T-helper 2 cell (primary cell): ENCODE results near the gene NDUFS6.

Experiments used
- DNase-seq, 5 experiments: peaks; one replicate each; pipeline versions ENCODE4 v3.0.0 to v3.0.0-alpha.2; 2012 to 2022

NDUFS6 gene

DNA sequence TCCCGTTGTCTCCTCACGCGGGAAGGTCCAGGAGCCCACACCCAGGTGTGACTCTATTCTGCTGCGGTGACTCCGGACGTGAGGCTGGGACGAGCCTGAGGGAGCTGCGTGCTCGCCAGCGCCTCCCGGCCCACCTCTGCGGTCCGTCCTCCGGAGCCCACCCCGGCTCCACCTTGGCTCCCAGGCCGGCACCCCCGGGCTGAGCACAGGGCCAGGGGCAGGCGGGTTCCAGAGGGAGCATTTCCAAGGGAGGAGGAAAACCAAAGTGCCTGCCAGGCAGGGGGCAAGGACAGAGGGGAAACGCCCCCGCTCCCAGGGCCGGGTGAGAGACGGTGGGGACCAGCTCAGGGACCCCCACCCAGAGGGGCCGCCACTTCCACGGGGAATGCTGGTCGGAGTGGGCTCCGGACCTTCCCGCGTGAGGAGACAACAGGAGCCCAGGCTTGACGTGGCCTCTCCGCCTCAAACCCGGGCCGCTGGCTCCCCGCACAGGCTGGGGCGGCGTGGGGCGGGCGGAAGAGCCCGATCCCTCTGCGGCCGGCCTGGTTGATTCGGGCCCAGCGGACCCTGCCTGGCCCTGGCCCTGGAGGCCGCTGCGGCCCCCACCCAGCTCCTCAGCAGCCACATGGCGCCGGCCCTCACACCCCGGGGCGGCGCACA, 55.5 kb downstream of the NDUFS6 start:
- DNase-seq = no peak

DNA sequence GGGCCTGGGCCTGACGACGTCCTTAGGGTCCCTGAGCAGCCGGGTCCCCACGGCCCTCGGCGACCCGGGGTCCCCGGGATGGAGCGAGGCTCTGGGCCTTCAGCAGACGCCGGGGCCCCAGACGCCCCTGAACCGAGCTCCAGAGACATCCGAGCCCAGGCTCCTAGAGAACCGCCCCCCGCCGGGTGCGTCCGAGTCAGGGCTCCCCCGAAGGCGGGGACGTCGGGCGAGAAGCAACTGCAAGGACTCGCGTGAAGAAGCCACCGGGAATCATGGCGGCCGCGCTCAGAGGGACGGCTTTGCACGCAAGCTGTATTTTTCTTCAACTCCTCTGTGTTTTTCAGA, 56.0 kb downstream of the NDUFS6 start:
- no peak for DNase-seq

DNA sequence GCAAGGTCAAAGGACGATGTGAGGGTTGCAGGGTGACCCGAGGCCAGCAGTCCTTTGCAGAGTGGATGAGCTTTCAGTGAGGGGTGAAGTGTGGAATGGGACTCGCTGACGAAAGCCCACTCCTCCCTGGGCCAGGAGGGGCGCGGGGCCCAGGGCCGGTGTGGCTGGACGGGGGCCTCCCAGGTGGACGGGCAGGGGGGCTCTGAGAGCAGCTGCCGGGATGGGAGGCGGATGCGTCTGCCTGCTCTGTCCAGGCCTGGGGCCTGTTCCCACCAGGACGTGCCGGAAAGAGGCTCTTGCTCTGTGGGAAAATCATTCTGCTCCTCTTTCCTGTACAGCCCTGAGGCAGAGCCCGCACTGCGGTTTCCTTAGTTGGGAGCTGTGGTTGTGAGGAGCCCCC, 57.2 kb downstream of the NDUFS6 start:
- DNase-seq = no peak

DNA sequence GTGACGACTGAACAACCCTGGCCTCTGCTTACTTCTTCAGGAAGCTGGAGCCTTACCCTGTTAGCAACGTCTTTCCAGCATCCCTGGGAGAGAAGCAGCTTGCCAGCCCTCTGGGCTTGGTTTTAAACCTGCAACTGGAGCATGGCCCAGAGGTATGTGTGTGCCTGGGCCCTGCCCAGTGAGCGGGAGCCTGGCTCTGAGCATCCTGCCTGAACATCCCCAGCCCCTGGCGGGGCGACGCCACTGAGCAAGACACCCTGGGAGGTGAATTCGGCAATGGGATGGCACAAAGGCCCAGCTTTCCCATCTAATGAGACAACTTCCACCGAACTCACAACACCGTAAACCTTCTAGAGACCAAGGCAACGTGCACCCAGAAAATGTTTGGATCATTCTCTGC, 57.9 kb downstream of the NDUFS6 start:
- DNase-seq = no peak

DNA sequence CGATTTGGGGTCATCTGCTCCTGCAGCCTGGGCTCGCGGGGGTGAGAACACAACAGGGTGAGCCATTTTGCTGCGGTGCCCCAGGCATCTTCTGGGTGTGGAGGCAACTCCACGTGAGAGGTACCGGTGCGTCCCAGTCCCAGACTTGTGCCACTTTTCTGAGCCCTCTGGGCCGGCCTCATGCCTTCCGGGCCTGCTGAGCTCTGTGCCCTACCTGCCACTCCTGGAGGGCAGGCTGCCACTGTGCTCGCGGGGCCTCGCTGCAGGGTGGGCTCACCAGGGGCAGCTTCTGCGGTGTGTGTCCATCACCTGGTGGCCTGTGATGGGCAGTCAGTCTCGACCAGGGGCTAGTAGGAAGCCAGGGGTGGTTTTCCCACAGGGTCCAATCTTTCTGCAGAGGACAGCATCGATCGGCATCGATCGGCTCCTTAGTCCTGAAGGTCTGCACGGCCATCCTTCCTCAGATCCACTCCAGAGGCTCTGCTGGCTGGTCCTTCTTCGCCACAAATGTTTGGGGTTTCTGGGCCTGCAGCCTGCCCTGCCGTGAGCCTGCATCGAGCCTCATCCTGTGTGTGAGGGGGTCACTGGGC, 58.9 kb downstream of the NDUFS6 start:
- no peak for DNase-seq

DNA sequence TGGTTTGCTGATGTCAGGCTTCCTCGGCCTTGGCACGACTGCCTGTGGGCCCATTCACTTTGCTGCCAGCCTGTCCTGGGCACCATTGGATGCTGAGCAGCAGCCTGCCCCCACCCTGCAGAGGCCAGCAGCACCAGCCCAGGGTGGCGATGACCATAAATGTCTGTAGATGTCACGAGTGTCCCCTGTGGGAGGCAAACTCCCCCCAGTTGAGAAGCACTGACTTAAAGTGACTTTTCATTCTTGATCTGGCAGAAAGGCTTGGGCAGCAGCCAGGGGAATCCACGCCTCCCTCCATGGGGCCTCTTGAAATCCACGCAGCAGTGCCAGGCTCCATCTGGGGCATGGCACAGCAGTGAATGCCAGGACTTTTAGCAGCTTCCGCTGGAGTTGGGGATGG, 59.7 kb downstream of the NDUFS6 start:
- DNase-seq = no peak

DNA sequence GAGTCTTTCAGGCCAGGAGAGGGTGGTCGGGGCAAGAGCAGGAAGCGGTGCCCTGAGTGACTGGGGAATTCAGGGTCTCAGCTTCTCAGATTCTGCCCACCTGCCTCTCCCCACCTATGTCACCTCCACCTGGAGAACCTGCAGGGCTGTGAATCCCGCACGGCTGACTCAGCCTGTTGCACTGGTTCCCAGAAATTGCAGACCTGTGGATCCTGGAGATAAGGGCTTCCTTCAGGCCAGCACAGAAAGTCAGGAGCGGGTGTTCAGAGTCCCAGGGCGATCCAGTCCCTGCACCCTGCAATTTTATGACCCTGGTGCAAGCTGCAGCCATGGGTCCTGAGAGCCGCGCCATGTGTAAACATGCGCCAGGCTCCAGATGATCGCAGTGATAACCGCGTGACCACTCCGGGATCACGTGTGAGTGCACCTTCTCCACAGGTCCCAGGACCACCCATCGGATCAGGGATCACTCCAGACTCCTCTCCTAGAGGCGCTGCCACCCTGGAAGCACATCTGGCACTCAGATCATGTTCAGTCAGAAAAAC, 63.8 kb downstream of the NDUFS6 start:
- DNase-seq = no peak

DNA sequence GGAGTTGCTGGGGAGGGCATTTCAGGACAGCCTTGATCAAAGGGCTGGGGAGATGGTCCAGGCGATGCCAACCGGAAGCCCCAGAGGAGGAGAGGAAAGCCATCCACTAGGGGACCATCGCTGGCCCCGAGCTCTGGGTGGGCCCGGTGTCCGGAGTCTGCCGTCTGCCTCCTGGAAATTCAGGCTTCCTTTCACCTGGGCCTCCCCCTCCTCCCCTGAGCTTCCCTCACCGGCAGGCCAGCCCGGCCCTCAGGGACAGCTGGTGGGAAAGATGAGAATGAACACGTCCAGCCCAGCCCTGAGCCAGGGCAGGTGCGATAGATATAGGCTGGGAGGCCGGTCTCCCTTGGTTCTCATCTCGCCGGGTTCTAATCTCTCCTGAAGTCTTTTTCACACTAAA, 64.3 kb downstream of the NDUFS6 start:
- no peak for DNase-seq
